GM23338 (cell line): ENCODE data around the gene TIMM44.

Experiments used
- EZH2 ChIP-seq: fragments of 200-600 bp; sonication (generic); IDR thresholded peaks from one replicate; pipeline ENCODE4 v1.8.0; 2017; ENCODE audit warnings: antibody characterized with exemption, mild to moderate bottlenecking, low read depth; ENCODE audit not compliant: unreplicated experiment
- EZH2phosphoT487 ChIP-seq: fragments of 200-600 bp; sonication (generic); IDR thresholded peaks from one replicate; pipeline ENCODE4 v1.8.1; 2018; ENCODE audit warnings: antibody characterized with exemption; ENCODE audit not compliant: unreplicated experiment
- JUNB ChIP-seq: IDR thresholded peaks from one replicate; pipeline ENCODE4 v1.6.1; 2016; ENCODE audit warnings: antibody characterized with exemption; ENCODE audit not compliant: unreplicated experiment
- POLR2AphosphoS5 ChIP-seq: IDR thresholded peaks from 2 replicates; pipeline ENCODE4 v1.6.1; 2016; ENCODE audit warnings: antibody characterized with exemption, low read depth
- REST ChIP-seq: IDR thresholded peaks from one replicate; pipeline ENCODE4 v1.6.1; 2018; ENCODE audit warnings: antibody characterized with exemption; ENCODE audit not compliant: unreplicated experiment
- STAT1 ChIP-seq: IDR thresholded peaks from one replicate; pipeline ENCODE4 v1.6.1; 2016; ENCODE audit warnings: antibody characterized with exemption; ENCODE audit not compliant: unreplicated experiment
- ZNF331 ChIP-seq: fragments of 250-450 bp; sonication (Bioruptor Pico); IDR thresholded peaks from 2 replicates; pipeline ENCODE4 v1.5.0; 2020; ENCODE audit warnings: low read depth, mild to moderate bottlenecking, moderate library complexity
- TF ChIP-seq, protein P1 (sequence below), 2 experiments: fragments of 200-600 bp in 1 of 2; sonication (generic) in 1 of 2; conservative IDR thresholded peaks; 2 replicates each; pipeline versions ENCODE4 v1.5.1 to v1.6.1; 2016 to 2017; ENCODE audit warnings: antibody characterized with exemption in 2 of 2, low read depth in 2 of 2, mild to moderate bottlenecking in 2 of 2, moderate library complexity in 1 of 2

DNA sequence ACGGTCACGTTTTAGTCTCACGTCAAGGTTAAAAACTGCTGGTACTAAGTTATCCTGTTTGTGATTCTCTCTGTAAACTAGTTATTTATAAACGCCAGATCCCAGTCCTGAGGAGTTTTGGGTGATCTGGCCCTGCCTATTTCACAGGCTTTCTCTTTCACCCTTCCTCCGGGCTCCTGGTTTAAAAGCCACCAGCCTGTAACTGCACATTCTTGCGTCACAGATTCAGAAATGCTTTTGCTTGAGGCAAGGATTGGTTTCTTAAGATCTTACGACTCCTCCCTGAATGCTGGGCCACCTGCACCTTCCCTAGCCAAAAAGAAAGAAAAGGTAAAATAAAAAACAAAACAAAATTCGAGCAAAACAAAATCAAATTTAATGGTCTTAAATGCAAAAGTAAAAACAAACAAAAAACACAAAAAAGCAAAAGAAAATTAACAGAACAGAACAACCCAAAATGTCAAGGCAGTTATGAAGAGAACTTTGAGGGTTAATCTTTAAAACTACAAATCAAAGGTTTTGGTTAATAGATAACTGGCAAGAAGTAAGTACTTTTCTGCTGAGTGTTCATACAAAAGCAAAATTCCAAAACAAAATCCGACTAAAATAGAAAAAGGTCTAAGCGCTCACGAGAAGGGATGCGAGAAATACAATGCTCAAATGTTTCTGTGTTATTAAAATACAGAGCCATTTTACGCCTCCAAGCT is 18.6 kb upstream of the TIMM44 start:
- TF ChIP-seq EZH2 (no peak), POLR2AphosphoS5 (no peak), REST (no peak), EZH2phosphoT487 (no peak), JUNB (no peak), STAT1 (no peak), ZNF331 (CRISPR knock-in tag) (no peak)
- TF ChIP-seq, protein P1, sequence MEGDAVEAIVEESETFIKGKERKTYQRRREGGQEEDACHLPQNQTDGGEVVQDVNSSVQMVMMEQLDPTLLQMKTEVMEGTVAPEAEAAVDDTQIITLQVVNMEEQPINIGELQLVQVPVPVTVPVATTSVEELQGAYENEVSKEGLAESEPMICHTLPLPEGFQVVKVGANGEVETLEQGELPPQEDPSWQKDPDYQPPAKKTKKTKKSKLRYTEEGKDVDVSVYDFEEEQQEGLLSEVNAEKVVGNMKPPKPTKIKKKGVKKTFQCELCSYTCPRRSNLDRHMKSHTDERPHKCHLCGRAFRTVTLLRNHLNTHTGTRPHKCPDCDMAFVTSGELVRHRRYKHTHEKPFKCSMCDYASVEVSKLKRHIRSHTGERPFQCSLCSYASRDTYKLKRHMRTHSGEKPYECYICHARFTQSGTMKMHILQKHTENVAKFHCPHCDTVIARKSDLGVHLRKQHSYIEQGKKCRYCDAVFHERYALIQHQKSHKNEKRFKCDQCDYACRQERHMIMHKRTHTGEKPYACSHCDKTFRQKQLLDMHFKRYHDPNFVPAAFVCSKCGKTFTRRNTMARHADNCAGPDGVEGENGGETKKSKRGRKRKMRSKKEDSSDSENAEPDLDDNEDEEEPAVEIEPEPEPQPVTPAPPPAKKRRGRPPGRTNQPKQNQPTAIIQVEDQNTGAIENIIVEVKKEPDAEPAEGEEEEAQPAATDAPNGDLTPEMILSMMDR (conservative IDR thresholded peaks at IDR 0.05; ENCODE audit: low read depth in 2 of 2) = no peak
